Glutamatergic neuron (in vitro differentiated cells): Measurements from ENCODE around the gene ACBD6. TPM values are rescaled to one million over a fixed set of nuclear protein-coding genes. Genes with fewer than 3 reads are reported as not detected.

Experiments
- DNase-seq: peaks from one replicate; pipeline ENCODE4 v3.0.0; 2022
- H3K27ac Mint-ChIP-seq: one replicate; pipeline ENCODE4 v1.8.0; 2020; ENCODE audit warnings: mild to moderate bottlenecking, mixed read lengths, inconsistent platforms; ENCODE audit not compliant: unreplicated experiment
- H3K27me3 Mint-ChIP-seq: one replicate; pipeline ENCODE4 v1.8.0; 2020; ENCODE audit warnings: mild to moderate bottlenecking, moderate library complexity, mixed read lengths, inconsistent platforms; ENCODE audit not compliant: unreplicated experiment
- H3K36me3 Mint-ChIP-seq: one replicate; pipeline ENCODE4 v1.8.0; 2020; ENCODE audit warnings: mild to moderate bottlenecking, mixed read lengths, inconsistent platforms; ENCODE audit not compliant: unreplicated experiment
- H3K4me1 Mint-ChIP-seq: one replicate; pipeline ENCODE4 v1.8.0; 2020; ENCODE audit warnings: mild to moderate bottlenecking, low read depth, mixed read lengths, inconsistent platforms; ENCODE audit not compliant: unreplicated experiment
- H3K4me3 Mint-ChIP-seq: one replicate; pipeline ENCODE4 v1.8.0; 2020; ENCODE audit warnings: mild to moderate bottlenecking, mixed read lengths, inconsistent platforms; ENCODE audit not compliant: unreplicated experiment
- H3K9me3 Mint-ChIP-seq: one replicate; pipeline ENCODE4 v1.8.0; 2020; ENCODE audit warnings: mild to moderate bottlenecking, moderate library complexity, mixed read lengths, inconsistent platforms; ENCODE audit not compliant: unreplicated experiment
- total RNA-seq: library from RNA; stranded (reverse); fragmentation: NEBNext Ultra II Directional; extraction: Animal tissue kit (Norgen Biotek cat#: 25700); gene quantifications from one replicate; pipeline ENCODE4 v1.2.1, GENCODE V29; 2021; ENCODE audit not compliant: unreplicated experiment
- TF ChIP-seq, protein P1 (sequence below): fragments of 200-600 bp; sonication (generic); IDR thresholded peaks from one replicate; pipeline ENCODE4 v1.5.0; 2021; ENCODE audit not compliant: partially characterized antibody, unreplicated experiment

Gene ACBD6
- total RNA-seq, 1 donor from 2014 or later = 52.9 TPM

DNA sequence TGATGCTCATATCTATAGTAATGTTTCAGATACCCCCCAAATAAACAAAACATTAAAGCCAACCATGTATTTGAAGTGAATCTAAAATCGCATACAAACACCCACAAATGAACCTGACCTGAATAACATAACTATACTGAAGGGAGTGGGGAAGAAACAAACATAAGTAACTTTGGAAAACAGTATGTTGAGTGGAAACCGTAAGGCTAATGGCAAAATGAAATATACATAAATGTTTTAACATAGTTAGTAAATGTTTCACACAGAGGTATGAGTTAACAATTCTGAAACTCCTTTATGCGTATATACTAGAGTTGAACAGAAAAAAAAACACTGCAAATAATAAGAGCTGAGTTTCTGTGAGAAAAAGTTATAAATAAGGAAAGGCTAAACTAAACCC is 125.6 kb downstream of the ACBD6 start:
- no peak overlapping the region for H3K4me3 Mint-ChIP-seq
- H3K9me3 Mint-ChIP-seq = peaks cover 8% of the 10 kb centered on the region
- peaks cover 34% of the 10 kb centered on the region for H3K36me3 Mint-ChIP-seq
- H3K27ac Mint-ChIP-seq = no peak overlapping the region
- DNase-seq = no peak
- H3K4me1 Mint-ChIP-seq = no peaks in the 10 kb centered on the region
- TF ChIP-seq, protein P1, sequence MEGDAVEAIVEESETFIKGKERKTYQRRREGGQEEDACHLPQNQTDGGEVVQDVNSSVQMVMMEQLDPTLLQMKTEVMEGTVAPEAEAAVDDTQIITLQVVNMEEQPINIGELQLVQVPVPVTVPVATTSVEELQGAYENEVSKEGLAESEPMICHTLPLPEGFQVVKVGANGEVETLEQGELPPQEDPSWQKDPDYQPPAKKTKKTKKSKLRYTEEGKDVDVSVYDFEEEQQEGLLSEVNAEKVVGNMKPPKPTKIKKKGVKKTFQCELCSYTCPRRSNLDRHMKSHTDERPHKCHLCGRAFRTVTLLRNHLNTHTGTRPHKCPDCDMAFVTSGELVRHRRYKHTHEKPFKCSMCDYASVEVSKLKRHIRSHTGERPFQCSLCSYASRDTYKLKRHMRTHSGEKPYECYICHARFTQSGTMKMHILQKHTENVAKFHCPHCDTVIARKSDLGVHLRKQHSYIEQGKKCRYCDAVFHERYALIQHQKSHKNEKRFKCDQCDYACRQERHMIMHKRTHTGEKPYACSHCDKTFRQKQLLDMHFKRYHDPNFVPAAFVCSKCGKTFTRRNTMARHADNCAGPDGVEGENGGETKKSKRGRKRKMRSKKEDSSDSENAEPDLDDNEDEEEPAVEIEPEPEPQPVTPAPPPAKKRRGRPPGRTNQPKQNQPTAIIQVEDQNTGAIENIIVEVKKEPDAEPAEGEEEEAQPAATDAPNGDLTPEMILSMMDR = no peak
- peaks cover 3% of the 10 kb centered on the region for H3K27me3 Mint-ChIP-seq

DNA sequence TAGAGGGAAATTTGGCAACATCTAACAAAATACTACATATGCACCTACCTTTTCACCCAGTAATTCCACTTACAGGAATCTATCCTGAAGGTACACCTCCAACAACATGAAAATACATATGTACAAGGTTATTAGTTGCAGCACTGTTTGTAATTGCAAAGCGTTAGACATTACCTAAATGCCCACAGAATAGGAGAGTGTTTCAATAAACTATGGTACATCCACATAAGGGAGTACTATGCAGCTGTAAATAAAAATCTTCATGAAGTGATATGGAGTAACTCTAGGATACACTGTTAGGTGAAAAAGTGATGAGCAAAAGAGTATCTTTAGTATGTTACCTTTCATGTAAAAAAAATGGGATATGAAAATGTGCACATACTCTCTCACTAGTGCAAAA is 126.1 kb downstream of the ACBD6 start:
- H3K36me3 Mint-ChIP-seq = peaks cover 32% of the 10 kb centered on the region
- peaks cover 8% of the 10 kb centered on the region for H3K9me3 Mint-ChIP-seq
- DNase-seq = no peak
- TF ChIP-seq, protein P1 = no peak
- no peak overlapping the region for H3K4me3 Mint-ChIP-seq
- no peak overlapping the region for H3K27ac Mint-ChIP-seq
- H3K27me3 Mint-ChIP-seq = peaks cover 3% of the 10 kb centered on the region
- H3K4me1 Mint-ChIP-seq = no peaks in the 10 kb centered on the region

DNA sequence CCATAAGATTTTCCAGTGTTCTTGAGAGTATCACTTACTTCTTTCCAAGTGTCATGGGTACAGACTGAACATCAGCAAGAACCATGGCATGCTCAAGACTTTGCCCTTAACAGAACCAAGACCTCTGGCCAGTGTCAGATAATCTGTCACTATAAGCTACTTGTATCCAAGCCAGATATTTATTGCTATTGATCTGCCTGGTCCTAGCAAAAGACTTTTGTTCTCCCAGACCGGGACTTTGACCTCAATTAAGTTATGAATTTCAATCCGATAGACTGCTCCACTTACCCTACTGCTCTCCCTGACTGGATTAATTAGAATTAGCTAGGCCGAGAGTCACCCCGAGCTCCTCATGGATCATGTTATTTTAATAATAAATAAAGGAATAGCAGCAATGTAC is 129.6 kb downstream of the ACBD6 start:
- no peaks in the 10 kb centered on the region for H3K4me1 Mint-ChIP-seq
- H3K27me3 Mint-ChIP-seq = peaks cover 3% of the 10 kb centered on the region
- peaks cover 9% of the 10 kb centered on the region for H3K36me3 Mint-ChIP-seq
- H3K9me3 Mint-ChIP-seq = peaks cover 4% of the 10 kb centered on the region
- no peak overlapping the region for H3K4me3 Mint-ChIP-seq
- no peak overlapping the region for H3K27ac Mint-ChIP-seq
- no peak for DNase-seq
- TF ChIP-seq, protein P1 = no peak

DNA sequence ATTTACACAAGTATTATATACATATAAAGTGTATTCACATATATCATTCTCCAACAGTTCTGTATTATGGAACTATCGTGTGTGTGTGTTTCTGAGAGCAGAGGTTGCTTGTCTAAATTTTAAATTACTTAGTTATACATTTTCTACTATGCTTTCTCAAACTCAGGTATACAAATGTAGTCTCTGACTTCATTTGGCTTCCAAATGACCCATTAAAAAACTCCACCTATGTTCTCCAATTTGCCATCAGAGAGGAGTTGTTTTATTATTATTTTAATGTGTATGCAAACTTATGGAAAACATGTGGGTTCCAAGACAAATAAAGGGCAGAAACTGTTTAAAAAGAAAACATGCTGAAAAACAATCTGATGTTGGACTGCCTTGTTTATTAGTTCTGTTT is 131.8 kb downstream of the ACBD6 start:
- Mint-ChIP-seq H3K27ac (no peak overlapping the region), H3K9me3 (no peaks in the 10 kb centered on the region), H3K36me3 (no peaks in the 10 kb centered on the region), H3K27me3 (no peaks in the 10 kb centered on the region), H3K4me1 (no peaks in the 10 kb centered on the region), H3K4me3 (no peak overlapping the region)
- TF ChIP-seq, protein P1 = no peak
- no peak for DNase-seq

DNA sequence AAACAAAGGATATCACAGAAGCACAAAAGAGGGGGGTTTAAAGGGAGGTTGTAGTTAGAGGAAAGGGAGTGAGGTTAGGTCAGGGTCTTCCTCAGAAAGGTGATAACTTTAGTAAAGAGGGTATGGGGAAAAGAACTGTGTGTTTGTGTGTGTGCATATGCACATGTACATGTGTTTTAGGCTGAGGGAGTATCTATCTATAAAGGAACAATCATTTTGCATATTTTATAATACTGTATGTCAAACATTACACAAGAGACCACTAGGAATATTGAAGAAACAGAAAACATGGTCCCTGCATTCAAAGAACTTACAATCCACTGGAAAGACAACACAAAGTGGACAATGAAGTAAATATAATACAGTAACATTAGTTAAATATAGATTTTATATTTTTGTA is 132.2 kb downstream of the ACBD6 start:
- Mint-ChIP-seq H3K9me3 (no peaks in the 10 kb centered on the region), H3K27ac (no peak overlapping the region), H3K27me3 (no peaks in the 10 kb centered on the region), H3K4me1 (no peaks in the 10 kb centered on the region), H3K36me3 (no peaks in the 10 kb centered on the region), H3K4me3 (no peak overlapping the region)
- TF ChIP-seq, protein P1 = no peak
- DNase-seq = no peak
